Right lobe of liver (tissue), 4 donors: ENCODE measurements around the gene FOXD1.

Experiments used
- POLR2A ChIP-seq: fragments of 450-650 bp; IDR thresholded peaks from one replicate; pipeline ENCODE4 v1.6.1; 2017; ENCODE audit warnings: antibody characterized with exemption, mild to moderate bottlenecking
- TF ChIP-seq, protein P1 (sequence below), 4 donors: fragments of 200-600 bp in 3 of 4; fragments of 450-650 bp in 1 of 4; IDR thresholded peaks; one replicate each; pipeline versions ENCODE4 v1.5.1 to v1.8.0; 2016 to 2022; ENCODE audit warnings: antibody characterized with exemption in 4 of 4, mild to moderate bottlenecking in 2 of 4
- donor health status: DM: no; HTN: no; CAD: no.
- donor health status: DM: no; HTN: no; CAD: no.
- donor health status: DM: no; HTN: yes; CAD: no.

- TF ChIP-seq, protein P1, sequence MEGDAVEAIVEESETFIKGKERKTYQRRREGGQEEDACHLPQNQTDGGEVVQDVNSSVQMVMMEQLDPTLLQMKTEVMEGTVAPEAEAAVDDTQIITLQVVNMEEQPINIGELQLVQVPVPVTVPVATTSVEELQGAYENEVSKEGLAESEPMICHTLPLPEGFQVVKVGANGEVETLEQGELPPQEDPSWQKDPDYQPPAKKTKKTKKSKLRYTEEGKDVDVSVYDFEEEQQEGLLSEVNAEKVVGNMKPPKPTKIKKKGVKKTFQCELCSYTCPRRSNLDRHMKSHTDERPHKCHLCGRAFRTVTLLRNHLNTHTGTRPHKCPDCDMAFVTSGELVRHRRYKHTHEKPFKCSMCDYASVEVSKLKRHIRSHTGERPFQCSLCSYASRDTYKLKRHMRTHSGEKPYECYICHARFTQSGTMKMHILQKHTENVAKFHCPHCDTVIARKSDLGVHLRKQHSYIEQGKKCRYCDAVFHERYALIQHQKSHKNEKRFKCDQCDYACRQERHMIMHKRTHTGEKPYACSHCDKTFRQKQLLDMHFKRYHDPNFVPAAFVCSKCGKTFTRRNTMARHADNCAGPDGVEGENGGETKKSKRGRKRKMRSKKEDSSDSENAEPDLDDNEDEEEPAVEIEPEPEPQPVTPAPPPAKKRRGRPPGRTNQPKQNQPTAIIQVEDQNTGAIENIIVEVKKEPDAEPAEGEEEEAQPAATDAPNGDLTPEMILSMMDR (IDR thresholded peaks at IDR 0.05), result no peak
- no peak for TF ChIP-seq POLR2A
These were observed 31.1 kb downstream of the FOXD1 start for GRCh38 chr5:73417303-73418034.
